ENCODE data around the gene ARGLU1.

Gene ARGLU1

GRCh38 chr13:106522898-106523525 is 44.9 kb downstream of the ARGLU1 start:
- DNase-seq = peak; percentile 53

GRCh38 chr13:106522112-106522705 is 45.7 kb downstream of the ARGLU1 start:
- DNase-seq = no peak

GRCh38 chr13:106521095-106521799 is 46.7 kb downstream of the ARGLU1 start:
- DNase-seq = no peak

GRCh38 chr13:106520251-106521054 is 47.5 kb downstream of the ARGLU1 start:
- peak; percentile 63 for DNase-seq

- DNase-seq = no peak
Observed at GRCh38 chr13:106518512-106518911, 49.4 kb downstream of the ARGLU1 start.

GRCh38 chr13:106517109-106517847 is 50.7 kb downstream of the ARGLU1 start:
- no peak for DNase-seq

GRCh38 chr13:106515635-106516254 is 52.2 kb downstream of the ARGLU1 start:
- DNase-seq = no peak

- no peak for DNase-seq
Observed at GRCh38 chr13:106514928-106515634, 52.9 kb downstream of the ARGLU1 start.

- no peak for DNase-seq
Observed at GRCh38 chr13:106513025-106513983, 54.6 kb downstream of the ARGLU1 start.

GRCh38 chr13:106507560-106508274 is 60.2 kb downstream of the ARGLU1 start:
- no peak for DNase-seq

- DNase-seq = no peak
Observed at GRCh38 chr13:106506286-106506685, 61.7 kb downstream of the ARGLU1 start.

GRCh38 chr13:106505732-106506131 is 62.2 kb downstream of the ARGLU1 start:
- DNase-seq = no peak

- DNase-seq = no peak
Observed at GRCh38 chr13:106505295-106505694, 62.6 kb downstream of the ARGLU1 start.

- DNase-seq = no peak
Observed at GRCh38 chr13:106503730-106504453, 64.0 kb downstream of the ARGLU1 start.

- no peak for DNase-seq
Observed at GRCh38 chr13:106503272-106503671, 64.7 kb downstream of the ARGLU1 start.

- no peak for DNase-seq
Observed at GRCh38 chr13:106500445-106500844, 67.5 kb downstream of the ARGLU1 start.

- no peak for DNase-seq
Observed at GRCh38 chr13:106499896-106500295, 68.0 kb downstream of the ARGLU1 start.

GRCh38 chr13:106499113-106499512 is 68.8 kb downstream of the ARGLU1 start:
- DNase-seq = no peak

GRCh38 chr13:106498571-106498970 is 69.4 kb downstream of the ARGLU1 start:
- DNase-seq = no peak
